GM06990 (cell line): Measurements from ENCODE around the gene OLIG2.

Source experiments
- DNase-seq: peaks from one replicate; pipeline ENCODE4 v3.0.0-alpha.2; 2011; ENCODE audit not compliant: insufficient read length; ENCODE audit errors: extremely low read depth
- H3K27me3 ChIP-seq: replicated peaks from 2 replicates; pipeline ENCODE4 v1.6.0; 2011; ENCODE audit warnings: low read length; ENCODE audit not compliant: control insufficient read depth, insufficient read depth
- H3K36me3 ChIP-seq: 2 replicates; pipeline ENCODE4 v1.5.1; 2011; ENCODE audit warnings: low read length; ENCODE audit not compliant: control insufficient read depth, insufficient read depth
- H3K4me3 ChIP-seq: replicated peaks from 2 replicates; pipeline ENCODE4 v1.5.1; 2011; ENCODE audit warnings: low read depth, mild to moderate bottlenecking, control low read depth, low read length
- CTCF ChIP-seq: IDR thresholded peaks from 2 replicates; pipeline ENCODE4 v1.5.1; 2011; ENCODE audit warnings: low read length, control low read depth, mild to moderate bottlenecking, inconsistent platforms; ENCODE audit not compliant: insufficient read depth, poor library complexity, severe bottlenecking

OLIG2 gene

GRCh38 chr21:33015096-33015495, 10.6 kb upstream of the OLIG2 start:
- DNase-seq = no peak
- Histone ChIP-seq H3K4me3 (no peak overlapping the region), H3K36me3 (no peaks in the 10 kb centered on the region), H3K27me3 (peaks cover 1% of the 10 kb centered on the region; the same call in 1 of the 2 replicates)
- no peak for TF ChIP-seq CTCF

- H3K36me3 ChIP-seq = no peaks in the 10 kb centered on the region
- DNase-seq = no peak
- no peak for TF ChIP-seq CTCF
- peaks cover 1% of the 10 kb centered on the region; the same call in 1 of the 2 replicates for H3K27me3 ChIP-seq
- no peak overlapping the region for H3K4me3 ChIP-seq
Measured at GRCh38 chr21:33015756-33016155, 10.0 kb upstream of the OLIG2 start.

- TF ChIP-seq CTCF = no peak
- Histone ChIP-seq H3K27me3 (peaks cover 4% of the 10 kb centered on the region; the same call in 1 of the 2 replicates), H3K36me3 (no peaks in the 10 kb centered on the region), H3K4me3 (no peak overlapping the region)
- DNase-seq = no peak
Measured at GRCh38 chr21:33018707-33019465, 6.8 kb upstream of the OLIG2 start.

- Histone ChIP-seq H3K27me3 (peaks cover 4% of the 10 kb centered on the region; the same call in 1 of the 2 replicates), H3K36me3 (no peaks in the 10 kb centered on the region), H3K4me3 (no peak overlapping the region)
- DNase-seq = no peak
- no peak for TF ChIP-seq CTCF
Measured at GRCh38 chr21:33019516-33019884, 6.2 kb upstream of the OLIG2 start.

- H3K27me3 ChIP-seq = peaks cover 4% of the 10 kb centered on the region; the same call in 1 of the 2 replicates
- H3K36me3 ChIP-seq = no peaks in the 10 kb centered on the region
- no peak for DNase-seq
- no peak overlapping the region for H3K4me3 ChIP-seq
- no peak for TF ChIP-seq CTCF
Measured at GRCh38 chr21:33019885-33020557, 5.7 kb upstream of the OLIG2 start.
